Stomach (tissue), 4 donors: ENCODE measurements around the gene CD28.

ENCODE experiments used
- EP300 ChIP-seq: sonication (generic); formaldehyde crosslinking; IDR thresholded peaks from one replicate; pipeline ENCODE4 v1.6.1; 2017; ENCODE audit warnings: antibody characterized with exemption
- POLR2A ChIP-seq, 4 donors: fragments of 450-650 bp; IDR thresholded peaks; one replicate each; pipeline ENCODE4 v1.6.1; 2016; ENCODE audit warnings: antibody characterized with exemption in 4 of 4, control low read depth in 2 of 4, mild to moderate bottlenecking in 1 of 4, moderate library complexity in 1 of 4
- POLR2AphosphoS5 ChIP-seq, 3 donors: sonication (generic); formaldehyde crosslinking; IDR thresholded peaks; one replicate each; pipeline ENCODE4 v1.6.1; 2016; ENCODE audit warnings: antibody characterized with exemption in 3 of 3
- TF ChIP-seq, protein P1 (sequence below), 7 experiments: fragments of 450-650 bp in 4 of 7; fragments of 200-600 bp in 3 of 7; sonication (generic) in 3 of 7; IDR thresholded peaks; one replicate each; pipeline ENCODE4 v1.5.1; 2016 to 2019; ENCODE audit warnings: antibody characterized with exemption in 7 of 7, control low read depth in 2 of 7, mild to moderate bottlenecking in 1 of 7

DNA sequence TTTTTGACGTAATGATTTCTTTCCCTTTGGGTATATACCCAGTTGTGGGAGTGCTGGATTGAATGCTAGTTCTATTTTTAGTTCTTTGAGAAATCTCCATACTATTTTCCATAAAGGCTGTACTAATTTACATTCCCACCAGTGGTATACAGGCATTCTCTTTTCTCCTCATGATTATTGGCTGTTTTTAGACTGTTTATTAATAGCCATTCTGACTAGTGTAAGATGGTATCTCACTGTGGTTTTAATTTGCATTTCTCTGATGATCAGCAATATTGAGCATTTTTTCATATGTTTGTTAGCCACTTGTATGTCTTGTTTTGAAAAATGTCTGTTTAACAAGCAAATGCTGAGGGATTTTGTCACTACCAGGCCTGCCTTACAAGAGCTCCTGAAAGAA is 9.2 kb upstream of the CD28 start:
- TF ChIP-seq, protein P1, sequence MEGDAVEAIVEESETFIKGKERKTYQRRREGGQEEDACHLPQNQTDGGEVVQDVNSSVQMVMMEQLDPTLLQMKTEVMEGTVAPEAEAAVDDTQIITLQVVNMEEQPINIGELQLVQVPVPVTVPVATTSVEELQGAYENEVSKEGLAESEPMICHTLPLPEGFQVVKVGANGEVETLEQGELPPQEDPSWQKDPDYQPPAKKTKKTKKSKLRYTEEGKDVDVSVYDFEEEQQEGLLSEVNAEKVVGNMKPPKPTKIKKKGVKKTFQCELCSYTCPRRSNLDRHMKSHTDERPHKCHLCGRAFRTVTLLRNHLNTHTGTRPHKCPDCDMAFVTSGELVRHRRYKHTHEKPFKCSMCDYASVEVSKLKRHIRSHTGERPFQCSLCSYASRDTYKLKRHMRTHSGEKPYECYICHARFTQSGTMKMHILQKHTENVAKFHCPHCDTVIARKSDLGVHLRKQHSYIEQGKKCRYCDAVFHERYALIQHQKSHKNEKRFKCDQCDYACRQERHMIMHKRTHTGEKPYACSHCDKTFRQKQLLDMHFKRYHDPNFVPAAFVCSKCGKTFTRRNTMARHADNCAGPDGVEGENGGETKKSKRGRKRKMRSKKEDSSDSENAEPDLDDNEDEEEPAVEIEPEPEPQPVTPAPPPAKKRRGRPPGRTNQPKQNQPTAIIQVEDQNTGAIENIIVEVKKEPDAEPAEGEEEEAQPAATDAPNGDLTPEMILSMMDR (IDR thresholded peaks at IDR 0.05), result no peak
- TF ChIP-seq POLR2AphosphoS5 (IDR thresholded peaks at IDR 0.05) (no peak), POLR2A (IDR thresholded peaks at IDR 0.05) (no peak), EP300 (no peak)
